Jurkat, Clone E6-1 (cell line): ENCODE data around the gene ARMH1.
A peak's percentile ranks its signal among the peaks of the same experiment; 100 is the strongest.
"Not testable (repeated sequence)": the region's sequence is repeated elsewhere in the genome, so short reads cannot be mapped to it uniquely, and the experiment has no call there.

Experiments
- DNase-seq: peaks from one replicate; pipeline ENCODE4 v3.0.0-alpha.2; 2011; ENCODE audit warnings: low read depth, low spot score
- H3K4me3 ChIP-seq: 2 replicates; pipeline ENCODE4 v1.5.1; 2011; ENCODE audit warnings: mild to moderate bottlenecking, low read length, control low read depth, moderate library complexity

ARMH1 gene

DNA sequence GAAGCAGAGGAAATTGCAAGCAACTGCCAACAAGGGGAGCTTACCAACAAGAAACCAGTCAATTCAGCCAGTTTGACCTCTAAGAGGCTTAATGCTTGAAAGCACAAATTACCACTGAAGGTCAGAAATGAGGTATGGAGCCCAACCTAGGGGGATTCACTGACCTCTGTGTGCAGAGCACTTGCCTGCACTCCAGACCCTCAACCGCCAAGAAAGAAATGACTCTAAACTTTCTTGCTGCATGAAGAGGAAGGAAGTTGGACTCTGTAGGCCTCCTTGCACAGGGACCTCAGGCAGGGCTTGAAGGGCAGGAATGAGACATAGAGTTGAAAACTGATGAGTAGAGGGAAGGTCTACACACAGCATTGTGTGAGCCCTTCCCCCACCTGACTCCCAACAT, 10.0 kb downstream of the ARMH1 start:
- no peak overlapping the region for H3K4me3 ChIP-seq
- no peak for DNase-seq

DNA sequence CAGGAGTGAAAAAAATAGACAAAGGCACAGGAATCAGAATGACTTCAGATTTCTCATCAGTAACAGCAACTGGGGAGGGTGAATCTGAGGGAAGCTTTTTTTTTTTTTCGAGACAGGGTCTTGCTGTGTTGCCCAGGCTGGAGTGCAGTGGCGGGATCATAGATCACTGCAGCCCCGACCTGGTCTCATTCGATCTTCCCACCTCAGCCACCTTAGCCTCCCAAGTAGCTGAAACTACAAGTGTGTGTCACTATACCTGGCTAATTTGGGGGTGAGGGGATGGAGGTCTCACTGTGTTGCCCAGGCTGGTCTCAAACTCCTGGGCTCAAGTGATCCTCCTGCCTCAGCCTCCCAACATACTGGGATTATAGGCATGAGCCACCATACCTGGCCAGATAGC, 10.7 kb downstream of the ARMH1 start:
- no peak overlapping the region for H3K4me3 ChIP-seq
- no peak for DNase-seq

DNA sequence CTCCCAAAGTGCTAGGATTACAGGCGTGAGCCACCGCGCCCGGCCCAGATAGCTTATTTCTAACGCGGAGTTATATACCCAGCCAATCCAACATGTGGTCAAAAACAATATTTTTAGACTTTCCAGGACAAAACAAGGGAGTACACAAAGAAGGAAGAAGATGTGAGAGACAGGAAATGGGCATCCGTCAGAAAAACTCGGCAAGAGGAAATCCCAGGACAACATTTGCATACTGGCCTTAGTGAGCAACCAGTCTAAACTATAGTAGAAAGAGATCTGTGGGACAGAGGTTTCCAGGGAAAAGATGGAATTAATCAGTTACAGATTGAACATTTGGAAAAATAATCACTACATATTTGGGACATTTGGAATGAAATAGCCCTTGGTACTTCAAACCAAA, 11.4 kb downstream of the ARMH1 start:
- no peak for DNase-seq
- H3K4me3 ChIP-seq, result no peak overlapping the region

DNA sequence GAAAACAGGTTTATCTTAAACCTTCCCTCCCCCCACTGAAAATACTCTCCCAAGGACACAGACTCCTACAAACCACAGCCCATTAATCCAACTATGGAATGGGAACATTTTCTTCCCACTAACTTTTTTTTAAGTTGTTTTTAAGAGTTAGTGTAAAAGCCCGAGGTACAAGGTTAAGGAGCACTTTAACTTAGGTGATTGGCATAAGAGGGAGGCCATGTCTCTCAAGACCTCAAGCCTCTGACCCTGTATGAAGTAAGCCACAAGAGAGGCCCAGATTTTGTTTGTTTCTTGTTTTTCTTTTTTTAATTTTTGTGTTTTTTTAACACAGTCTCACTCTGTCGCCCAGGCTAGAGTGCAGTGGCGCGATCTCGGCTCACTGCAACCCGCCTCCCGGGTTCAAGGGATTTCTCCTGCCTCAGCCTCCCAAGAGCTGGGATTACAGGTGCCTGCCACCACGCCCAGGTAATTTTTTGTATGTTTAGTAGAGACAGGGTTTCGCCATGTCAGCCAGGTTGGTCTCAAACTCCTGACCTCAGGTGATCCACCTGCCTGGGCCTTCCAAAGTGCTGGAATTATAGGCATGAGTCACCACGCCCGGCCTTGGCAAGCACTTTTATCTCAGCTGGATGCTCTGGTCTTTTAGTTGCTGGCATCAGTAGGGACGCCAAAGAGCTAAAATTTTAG, 14.4 kb downstream of the ARMH1 start:
- no peak overlapping the region for H3K4me3 ChIP-seq
- DNase-seq, result no peak

DNA sequence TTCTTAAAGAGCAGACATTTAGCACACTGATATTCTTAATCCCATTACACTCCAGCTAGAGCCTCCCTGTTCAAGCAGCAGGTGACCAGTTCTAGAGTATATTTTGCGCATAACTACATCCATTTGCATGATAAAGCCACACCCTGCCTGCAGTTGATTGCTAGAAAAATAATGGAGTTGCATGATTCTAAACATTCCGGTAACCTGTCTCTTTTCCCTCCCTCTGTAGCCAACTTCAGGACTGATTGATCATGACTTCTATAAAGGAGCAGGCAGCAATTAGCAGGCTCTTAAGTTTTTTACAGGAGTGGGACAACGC, 14.9 kb downstream of the ARMH1 start:
- DNase-seq, result no peak
- no peak overlapping the region for H3K4me3 ChIP-seq

DNA sequence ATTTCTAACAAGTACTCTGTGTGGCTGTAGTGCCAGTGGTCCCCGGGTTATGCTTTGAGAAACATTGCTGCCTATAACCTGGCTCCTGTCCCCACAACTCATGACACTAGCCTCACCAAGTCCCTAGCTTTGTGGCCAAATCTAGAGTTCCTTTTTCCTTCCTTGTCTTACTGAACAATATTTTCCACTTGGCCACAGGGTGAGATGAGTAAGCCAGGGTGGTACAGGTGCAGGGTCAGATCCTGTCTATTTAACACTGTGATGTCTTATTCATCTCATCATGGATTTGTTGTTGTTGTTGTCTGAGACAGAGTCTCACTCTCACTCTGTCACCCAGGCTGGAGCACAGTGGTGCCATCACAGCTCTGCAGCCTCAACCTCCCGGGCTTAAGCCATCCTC, 18.6 kb downstream of the ARMH1 start:
- DNase-seq, result no peak
- H3K4me3 ChIP-seq, result no peak overlapping the region

DNA sequence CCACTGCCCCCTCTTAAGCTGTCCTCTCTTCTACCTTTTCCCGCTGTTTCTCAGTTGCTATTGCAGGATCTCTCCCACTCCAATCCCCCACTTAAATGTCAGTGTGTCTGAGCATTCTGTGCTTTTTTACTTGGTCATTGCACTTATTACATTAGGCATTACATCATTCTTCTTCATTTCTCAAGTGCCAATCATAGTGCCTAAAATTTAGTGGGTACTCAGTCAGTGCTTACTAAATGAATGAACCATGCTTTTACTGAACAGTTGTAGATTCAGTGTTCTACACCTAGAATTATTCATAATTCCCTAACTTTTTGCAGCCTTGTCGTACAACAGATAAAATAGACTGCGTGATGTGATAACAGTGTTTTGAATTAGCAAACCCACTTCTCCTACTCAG, 19.4 kb downstream of the ARMH1 start:
- no peak for DNase-seq
- H3K4me3 ChIP-seq, result no peak overlapping the region

DNA sequence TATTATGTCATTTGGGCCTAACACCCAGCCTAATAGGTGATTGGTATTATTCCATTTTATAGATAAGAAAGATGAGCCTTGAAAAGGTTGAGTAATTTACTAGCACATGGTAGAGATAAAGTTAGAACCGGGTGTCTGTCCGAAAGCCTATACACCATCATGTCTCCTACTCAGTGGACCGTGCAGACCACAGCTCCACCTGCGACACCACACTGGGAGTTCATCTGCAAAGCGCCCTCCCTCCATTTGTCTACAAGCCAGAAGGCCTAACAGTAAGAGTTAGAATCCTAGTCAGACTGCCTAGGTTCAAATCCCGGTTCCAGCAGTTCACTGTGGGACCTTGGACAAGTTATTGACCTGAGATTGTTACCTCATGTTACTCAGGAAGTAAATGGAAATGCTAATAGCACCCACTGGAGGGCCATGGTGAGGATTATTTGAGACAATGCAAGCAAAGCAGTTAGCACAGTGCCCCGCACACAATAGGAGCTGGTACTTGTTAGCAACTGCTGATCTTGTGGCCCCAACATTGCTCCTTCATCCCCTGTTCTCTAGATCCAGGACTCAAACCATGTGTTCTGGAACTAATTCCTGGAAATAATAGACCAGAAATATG, 20.5 kb downstream of the ARMH1 start:
- DNase-seq, result no peak
- no peak overlapping the region for H3K4me3 ChIP-seq

DNA sequence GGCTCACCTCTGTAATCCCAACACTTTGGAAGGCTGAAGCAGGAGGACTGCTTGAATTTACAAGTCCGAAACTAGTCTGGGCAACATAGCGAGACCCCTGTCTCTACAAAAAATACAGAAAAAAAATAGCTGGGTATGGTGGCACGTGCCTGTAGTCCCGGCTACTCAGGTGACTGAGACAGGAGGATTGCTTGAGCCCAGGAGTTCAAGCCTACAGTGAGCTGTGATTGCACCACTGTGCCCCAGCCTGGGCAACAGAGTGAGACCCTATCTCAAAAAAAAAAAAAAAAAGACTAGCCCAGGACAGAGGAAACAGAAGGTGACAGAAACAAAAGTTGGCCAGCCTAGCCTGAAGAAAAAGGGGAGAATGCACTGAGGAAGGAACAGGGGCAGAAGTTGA, 21.2 kb downstream of the ARMH1 start:
- no peak for DNase-seq
- H3K4me3 ChIP-seq, result no peak overlapping the region

DNA sequence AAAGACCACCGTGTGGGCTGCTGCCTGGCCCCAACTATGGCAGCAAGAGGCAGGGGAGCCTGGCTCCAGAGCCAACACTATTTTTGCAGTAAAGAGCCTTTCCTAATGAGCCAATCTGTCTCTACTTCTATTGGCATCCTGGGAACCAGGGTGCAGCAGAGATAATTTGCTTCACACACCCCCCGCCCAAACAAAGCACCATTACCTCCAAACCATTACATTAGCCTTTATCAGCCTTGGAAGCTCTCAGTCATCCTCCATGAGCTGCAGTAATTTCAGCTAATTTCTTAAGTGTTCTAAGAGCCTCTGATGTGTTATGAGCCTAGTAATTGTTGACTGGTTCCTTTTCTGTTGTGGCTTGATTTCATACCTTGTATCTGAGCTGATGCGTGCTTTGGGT, 21.6 kb downstream of the ARMH1 start:
- DNase-seq, result no peak
- H3K4me3 ChIP-seq, result no peak overlapping the region

DNA sequence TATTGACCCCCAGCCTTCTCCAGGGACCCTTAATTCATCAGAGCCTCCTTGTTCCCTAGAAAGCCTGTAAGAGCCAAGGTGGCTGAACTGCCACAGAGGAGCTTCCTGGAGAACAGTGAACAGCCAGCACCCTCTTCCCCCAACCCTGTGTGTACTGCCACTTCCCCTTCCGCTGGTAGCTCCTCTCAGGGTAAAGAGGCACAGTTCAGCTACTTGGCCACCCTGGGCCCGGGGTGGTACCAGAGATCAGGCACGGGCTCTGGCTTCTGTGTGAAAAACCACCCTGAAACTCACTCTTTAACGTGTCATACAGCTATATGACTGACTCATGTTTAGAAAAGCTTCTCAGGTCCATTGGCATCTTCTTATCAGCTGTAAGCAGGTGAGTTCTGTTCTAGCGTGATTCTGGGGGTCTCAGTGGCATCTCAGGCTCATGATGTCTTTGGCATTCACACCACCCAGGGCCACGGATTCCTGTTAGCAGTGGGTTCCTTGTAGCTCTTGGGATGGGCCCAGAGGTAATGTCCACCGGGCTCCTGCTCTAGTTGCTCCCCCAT, 22.4 kb downstream of the ARMH1 start:
- H3K4me3 ChIP-seq, result peak overlapping the region; percentile 34
- peak; percentile 68 for DNase-seq

DNA sequence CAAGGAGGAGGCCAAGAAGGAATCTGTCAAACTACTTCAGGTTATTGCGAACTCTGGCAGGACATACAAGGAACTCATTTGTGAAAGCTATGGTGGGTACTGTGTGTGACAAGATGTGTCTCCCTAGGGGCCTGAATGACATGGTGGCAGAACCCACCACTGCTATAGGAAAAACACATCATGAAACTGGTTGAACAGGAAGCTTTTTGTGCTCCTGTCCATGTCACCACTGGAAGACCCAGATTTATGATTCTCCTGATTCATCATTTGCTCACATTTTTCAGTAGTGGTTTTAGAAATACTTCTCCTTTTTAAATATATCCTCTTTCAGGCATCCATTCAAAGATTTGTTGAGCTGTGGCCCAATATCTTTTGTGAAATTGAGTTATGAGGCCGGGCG, 23.6 kb downstream of the ARMH1 start:
- DNase-seq, result no peak
- no peak overlapping the region for H3K4me3 ChIP-seq

DNA sequence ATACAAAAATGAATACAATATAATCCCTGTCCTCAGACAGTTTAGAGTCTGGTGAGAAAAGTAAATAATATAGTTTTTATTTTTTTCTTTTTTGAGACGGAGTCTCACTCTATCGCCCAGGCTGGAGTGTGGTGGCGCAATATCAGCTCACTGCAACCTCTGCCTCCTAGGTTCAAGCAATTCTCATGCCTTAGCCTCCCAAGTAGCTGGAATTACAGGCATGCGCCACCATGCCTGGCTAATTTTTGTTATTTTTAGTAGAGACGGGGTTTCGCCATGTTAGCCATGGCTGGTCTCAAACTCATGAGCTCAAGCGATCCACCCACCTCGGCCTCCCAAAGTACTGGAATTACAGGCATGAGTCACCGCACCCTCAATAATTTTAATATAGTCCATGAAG, 24.9 kb downstream of the ARMH1 start:
- not testable (repeated sequence) for DNase-seq, H3K4me3 ChIP-seq

DNA sequence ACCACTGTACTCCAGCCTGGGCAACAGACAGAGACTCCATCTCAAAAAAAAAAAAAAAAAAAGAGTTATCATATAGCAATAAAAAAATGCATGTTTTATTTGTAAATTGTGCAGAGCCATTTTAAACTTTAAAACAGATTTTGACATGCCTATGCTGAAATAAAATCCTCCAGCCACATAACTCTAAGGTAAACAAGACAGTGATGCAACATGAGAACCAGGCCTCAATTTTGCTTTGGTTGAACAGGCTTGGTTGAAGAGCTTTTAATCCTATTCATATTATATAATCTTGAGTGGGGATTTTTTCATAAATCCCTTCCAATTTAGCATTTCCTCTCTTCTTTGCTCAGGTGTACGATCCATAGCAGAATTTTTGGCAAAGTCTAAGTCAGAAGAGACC, 26.1 kb downstream of the ARMH1 start:
- no peak overlapping the region for H3K4me3 ChIP-seq

DNA sequence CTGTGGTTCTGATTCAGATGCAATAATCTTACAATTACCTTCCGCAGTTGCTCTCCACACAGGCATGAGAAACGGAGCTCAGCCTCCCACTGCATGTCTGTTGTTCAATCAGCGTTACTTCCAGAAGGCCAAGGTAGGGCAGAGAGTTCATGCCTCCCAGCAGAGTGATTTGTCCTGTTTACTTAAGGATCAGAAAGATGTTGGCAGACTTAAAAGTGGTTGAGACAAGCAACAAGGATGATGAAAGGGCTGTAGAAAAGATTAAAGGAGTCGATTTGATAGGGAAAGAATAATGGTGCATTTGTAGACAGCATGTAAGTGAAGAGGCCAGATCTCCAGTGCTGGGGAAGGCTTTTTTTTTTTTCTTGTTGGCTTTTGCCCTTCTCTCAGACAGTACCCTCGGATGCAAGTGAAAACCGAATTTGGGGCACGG, 26.6 kb downstream of the ARMH1 start:
- no peak overlapping the region for H3K4me3 ChIP-seq
- DNase-seq, result no peak

More for the DNA sequence above, 26.1 kb downstream of the ARMH1 start:
- no peak for DNase-seq

DNA sequence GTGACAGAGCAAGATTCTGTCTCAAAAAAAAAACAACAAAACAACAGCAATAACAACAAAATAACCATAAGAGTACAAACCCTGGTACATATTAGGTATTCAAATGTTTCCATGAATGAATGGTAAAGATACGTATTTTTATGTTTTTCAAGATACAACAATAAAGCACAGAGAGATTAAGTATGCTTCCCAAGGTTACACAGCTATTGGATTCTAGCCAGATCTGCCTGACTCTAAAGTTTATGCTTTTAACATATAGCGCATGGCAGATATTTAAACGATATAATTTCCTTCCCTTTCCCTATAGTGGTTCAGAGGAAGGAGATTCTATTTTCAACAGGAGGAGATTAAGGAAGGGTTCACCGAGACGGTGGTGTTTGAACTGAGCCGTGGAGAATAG, 31.0 kb downstream of the ARMH1 start:
- no peak overlapping the region for H3K4me3 ChIP-seq
- no peak for DNase-seq

DNA sequence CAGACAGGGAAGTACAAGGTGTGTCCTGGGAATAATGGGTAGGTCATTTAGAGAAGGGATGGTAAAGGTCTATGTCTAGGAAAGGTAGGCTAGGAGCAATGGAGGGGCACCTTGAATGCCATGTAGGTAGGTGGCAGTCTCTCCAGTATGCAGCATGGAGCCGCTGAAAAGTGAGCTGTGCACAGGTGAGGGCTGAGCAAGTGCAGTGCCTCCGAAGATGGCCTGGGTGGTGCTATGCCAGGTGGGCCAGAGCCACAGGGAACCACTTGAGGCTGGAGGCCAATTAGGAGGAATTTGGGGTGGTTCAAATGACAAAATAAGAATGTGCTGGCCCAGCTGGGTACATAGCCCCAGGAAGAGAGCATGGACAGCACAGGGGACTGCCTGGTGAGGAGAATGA, 31.4 kb downstream of the ARMH1 start:
- no peak overlapping the region for H3K4me3 ChIP-seq
- no peak for DNase-seq

DNA sequence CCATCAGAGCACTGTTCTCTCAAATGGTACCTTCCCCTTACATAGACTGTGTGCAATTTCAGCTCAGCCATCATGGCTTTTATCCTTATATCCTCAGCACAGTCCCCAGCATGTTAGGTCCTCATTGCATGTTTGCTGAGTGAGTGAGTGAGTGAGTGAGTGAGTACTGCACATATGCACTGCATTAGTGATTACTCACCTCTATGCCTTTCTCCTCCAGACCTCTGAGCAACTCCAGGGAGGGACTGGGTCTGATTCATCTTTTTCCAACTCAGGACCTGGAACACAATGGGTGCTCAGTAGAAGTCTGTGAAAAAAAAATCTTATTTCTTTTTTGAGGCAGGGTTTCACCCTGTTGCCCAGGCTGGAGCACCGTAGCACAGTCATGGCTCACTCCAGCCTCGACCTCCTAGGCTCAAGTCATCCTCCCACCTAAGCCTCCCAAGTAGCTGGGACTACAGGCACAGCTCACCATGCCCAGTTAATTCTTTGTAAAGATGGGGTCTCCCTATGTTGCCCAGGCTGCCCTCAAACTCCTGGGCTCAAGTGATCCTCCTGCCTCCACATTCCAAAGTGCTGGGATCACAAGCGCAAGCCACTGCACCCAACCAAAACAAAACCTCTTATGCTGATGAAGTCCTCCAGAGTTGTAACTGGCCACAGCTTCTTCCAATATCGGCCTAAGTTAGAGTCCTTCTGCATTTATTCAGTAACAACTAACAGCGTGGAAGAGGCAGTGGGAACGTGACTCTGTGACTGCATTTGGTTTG, 32.8 kb downstream of the ARMH1 start:
- no peak overlapping the region for H3K4me3 ChIP-seq
- no peak for DNase-seq

DNA sequence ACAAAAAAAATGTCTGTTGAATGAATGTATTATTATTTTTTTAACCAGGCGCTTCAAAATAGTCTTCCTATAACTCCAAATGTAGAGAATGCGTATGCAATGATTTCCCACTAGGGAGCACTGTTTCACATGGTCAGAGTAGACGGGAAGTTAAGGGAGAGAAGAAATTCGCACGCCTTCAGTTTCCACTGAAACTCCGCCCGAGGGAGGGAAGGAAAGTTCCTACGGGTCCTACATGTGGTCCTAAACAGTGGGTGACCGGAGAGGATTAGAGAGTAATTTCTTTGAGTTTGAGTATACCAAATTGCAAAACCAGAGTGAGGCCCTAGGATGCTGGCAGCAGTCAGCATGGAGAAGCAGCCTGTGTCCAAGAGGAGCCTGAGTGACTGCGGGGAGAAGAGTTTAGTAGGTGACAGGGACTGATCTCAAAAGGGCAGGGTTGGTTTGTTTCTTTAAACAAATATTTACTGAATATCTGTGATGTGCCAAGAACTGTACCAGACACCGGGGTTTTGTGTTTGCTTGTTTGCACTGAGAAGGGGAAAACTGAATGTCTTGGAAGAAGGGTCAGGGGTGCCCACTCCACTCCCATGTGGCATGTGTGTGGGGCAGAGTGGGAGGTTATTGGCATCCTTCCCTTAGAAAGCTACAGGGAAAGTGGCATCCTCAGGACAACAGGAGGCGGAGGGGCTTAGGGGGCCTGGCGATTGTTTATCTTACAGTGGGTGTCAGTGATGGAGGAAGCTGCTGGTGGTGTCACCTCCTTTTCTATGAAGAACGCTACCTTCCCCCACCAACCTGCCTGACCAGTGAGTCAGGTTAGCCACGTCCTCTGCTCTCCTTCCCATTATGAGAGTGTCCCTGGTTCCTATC, 33.7 kb downstream of the ARMH1 start:
- peak; percentile 63 for DNase-seq
- peak overlapping the region; percentile 30; the same call in 1 of the 2 replicates for H3K4me3 ChIP-seq
